Body of pancreas (tissue), 4 donors: ENCODE data around the gene ST6GALNAC3. TPM values are rescaled to one million over a fixed set of nuclear protein-coding genes. Genes with fewer than 3 reads are reported as not detected.

Experiments
- ATAC-seq: fragments of 150-250 bp; one replicate; pipeline ENCODE4 v1.9.1; 2016
- DNase-seq, 4 donors: peaks; one replicate each; pipeline ENCODE4 v3.0.0-alpha.2; 2019
- H3K27ac ChIP-seq, 4 donors: fragments of 200-600 bp; sonication (generic); 1 replicate in 3 of 4; 2 replicates in 1 of 4; pipeline versions ENCODE4 v1.5.1 to v1.6.1; 2016 to 2019; ENCODE audit warnings: mild to moderate bottlenecking in 1 of 4, mixed read lengths in 1 of 4, moderate library complexity in 1 of 4
- H3K27me3 ChIP-seq, 2 donors: fragments of 200-600 bp; sonication (generic); one replicate each; pipeline ENCODE4 v1.6.0; 2016; ENCODE audit warnings: mild to moderate bottlenecking in 1 of 2
- H3K36me3 ChIP-seq, 2 donors: fragments of 200-600 bp; sonication (generic); replicated peaks in 1 of 2; 2 replicates each; pipeline ENCODE4 v1.5.1; 2016; ENCODE audit warnings: low read depth in 2 of 2; ENCODE audit not compliant: insufficient read depth in 1 of 2
- H3K4me1 ChIP-seq: fragments of 200-600 bp; sonication (generic); one replicate; pipeline ENCODE4 v1.6.0; 2016
- H3K4me3 ChIP-seq, 2 donors: fragments of 200-600 bp; sonication (generic); 1 replicate in 1 of 2; 2 replicates in 1 of 2; pipeline ENCODE4 v1.5.1; 2016 to 2019
- H3K9me3 ChIP-seq, 3 donors: fragments of 200-600 bp; sonication (generic); 1 replicate in 2 of 3; 2 replicates in 1 of 3; pipeline ENCODE4 v1.5.1; 2016
- POLR2A ChIP-seq, 3 donors: fragments of 450-650 bp; IDR thresholded peaks; one replicate each; pipeline ENCODE4 v1.6.1; 2016; ENCODE audit warnings: antibody characterized with exemption in 3 of 3, mild to moderate bottlenecking in 2 of 3
- WGBS, 2 donors: methylation state at CpG; one replicate each; pipeline ENCODE4 v1.1.5; 2017; 5-methylcytosine and 5-hydroxymethylcytosine counted together
- intact Hi-C: fragments of 100-400 bp; cut with DNase I; formaldehyde crosslinking; loops from one replicate; pipeline ENCODE4 v1.15.1; 2023
- total RNA-seq, 2 donors: library from RNA; depleted of rRNA; stranded (reverse); fragments of >200 nt; gene quantifications; one replicate each; pipeline ENCODE4 v1.1.0, GENCODE V29; 2016
- TF ChIP-seq, protein P1 (sequence below), 7 experiments: fragments of 450-650 bp in 4 of 7; fragments of 200-600 bp in 3 of 7; sonication (generic) in 3 of 7; IDR thresholded peaks; one replicate each; pipeline ENCODE4 v1.5.1; 2016 to 2019; ENCODE audit warnings: antibody characterized with exemption in 7 of 7

The ST6GALNAC3 gene
- total RNA-seq, 2 donors from 2014 or later = 1.3 to 2.3 TPM

DNA sequence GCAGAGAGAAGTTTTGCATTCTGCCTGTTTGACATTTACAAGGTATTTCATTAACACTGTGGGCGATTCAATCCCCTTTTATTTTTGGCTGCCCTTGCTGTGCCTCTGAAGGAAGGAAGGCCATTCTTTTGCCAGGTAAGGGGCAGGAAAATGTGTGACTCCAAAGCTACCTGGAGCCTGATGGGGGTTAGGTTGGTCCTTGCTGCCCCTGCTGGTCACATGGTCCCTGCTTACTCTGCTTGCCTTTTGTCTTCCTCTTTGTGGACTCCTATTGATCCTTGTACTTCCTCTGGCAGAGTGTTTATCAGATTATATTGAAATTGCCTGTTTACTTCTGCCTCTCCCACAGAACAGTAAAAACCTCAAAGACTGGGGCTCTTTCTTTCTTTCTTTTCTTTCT lies 65.7 kb downstream of the ST6GALNAC3 start:
- no peaks in the 10 kb centered on the region for H3K9me3 ChIP-seq
- no peak for TF ChIP-seq POLR2A (IDR thresholded peaks at IDR 0.05)
- TF ChIP-seq, protein P1, sequence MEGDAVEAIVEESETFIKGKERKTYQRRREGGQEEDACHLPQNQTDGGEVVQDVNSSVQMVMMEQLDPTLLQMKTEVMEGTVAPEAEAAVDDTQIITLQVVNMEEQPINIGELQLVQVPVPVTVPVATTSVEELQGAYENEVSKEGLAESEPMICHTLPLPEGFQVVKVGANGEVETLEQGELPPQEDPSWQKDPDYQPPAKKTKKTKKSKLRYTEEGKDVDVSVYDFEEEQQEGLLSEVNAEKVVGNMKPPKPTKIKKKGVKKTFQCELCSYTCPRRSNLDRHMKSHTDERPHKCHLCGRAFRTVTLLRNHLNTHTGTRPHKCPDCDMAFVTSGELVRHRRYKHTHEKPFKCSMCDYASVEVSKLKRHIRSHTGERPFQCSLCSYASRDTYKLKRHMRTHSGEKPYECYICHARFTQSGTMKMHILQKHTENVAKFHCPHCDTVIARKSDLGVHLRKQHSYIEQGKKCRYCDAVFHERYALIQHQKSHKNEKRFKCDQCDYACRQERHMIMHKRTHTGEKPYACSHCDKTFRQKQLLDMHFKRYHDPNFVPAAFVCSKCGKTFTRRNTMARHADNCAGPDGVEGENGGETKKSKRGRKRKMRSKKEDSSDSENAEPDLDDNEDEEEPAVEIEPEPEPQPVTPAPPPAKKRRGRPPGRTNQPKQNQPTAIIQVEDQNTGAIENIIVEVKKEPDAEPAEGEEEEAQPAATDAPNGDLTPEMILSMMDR (IDR thresholded peaks at IDR 0.05) = no peak
- DNase-seq (no peak), ATAC-seq (no peak)
- no peaks in the 10 kb centered on the region for H3K4me1 ChIP-seq
- no peaks in the 10 kb centered on the region for H3K36me3 ChIP-seq
- H3K4me3 ChIP-seq = no peak overlapping the region
- 41 to 53% methylated on average over 1 of the region's 1 CpG for WGBS, 2 donors
- H3K27me3 ChIP-seq = no peaks in the 10 kb centered on the region
- no peak overlapping the region for H3K27ac ChIP-seq
- intact Hi-C loops = no loop called here

DNA sequence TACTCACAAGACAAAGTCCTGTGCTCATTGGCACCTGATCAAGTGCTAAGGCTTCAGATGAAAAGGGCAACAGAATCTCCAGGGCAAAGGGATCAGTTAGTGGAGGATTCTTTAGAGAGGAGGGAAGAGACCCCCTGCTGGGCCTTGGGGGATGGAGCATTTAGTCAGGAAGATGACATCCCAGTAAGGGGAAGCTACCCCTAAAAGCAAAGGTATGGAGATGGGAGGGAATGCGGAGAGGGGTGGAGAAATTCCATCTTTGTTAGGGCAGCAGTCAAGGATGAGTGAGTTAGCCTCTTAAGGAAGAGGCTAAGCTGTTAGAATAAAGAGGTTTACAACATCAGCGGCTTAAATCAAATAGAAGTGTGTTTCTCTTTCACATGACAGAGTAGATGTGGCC lies 67.4 kb downstream of the ST6GALNAC3 start:
- intact Hi-C loops = no loop called here
- DNase-seq = no peak
- TF ChIP-seq, protein P1 (IDR thresholded peaks at IDR 0.05) = no peak
- TF ChIP-seq POLR2A (IDR thresholded peaks at IDR 0.05) = no peak
- Histone ChIP-seq H3K27ac (no peak overlapping the region), H3K36me3 (no peaks in the 10 kb centered on the region), H3K4me3 (no peak overlapping the region), H3K9me3 (no peaks in the 10 kb centered on the region), H3K4me1 (no peaks in the 10 kb centered on the region), H3K27me3 (no peaks in the 10 kb centered on the region)
- ATAC-seq = no peak
- 84 to 93% methylated on average over 2 of the region's 2 CpGs for whole genome bisulfite sequencing, 2 donors

DNA sequence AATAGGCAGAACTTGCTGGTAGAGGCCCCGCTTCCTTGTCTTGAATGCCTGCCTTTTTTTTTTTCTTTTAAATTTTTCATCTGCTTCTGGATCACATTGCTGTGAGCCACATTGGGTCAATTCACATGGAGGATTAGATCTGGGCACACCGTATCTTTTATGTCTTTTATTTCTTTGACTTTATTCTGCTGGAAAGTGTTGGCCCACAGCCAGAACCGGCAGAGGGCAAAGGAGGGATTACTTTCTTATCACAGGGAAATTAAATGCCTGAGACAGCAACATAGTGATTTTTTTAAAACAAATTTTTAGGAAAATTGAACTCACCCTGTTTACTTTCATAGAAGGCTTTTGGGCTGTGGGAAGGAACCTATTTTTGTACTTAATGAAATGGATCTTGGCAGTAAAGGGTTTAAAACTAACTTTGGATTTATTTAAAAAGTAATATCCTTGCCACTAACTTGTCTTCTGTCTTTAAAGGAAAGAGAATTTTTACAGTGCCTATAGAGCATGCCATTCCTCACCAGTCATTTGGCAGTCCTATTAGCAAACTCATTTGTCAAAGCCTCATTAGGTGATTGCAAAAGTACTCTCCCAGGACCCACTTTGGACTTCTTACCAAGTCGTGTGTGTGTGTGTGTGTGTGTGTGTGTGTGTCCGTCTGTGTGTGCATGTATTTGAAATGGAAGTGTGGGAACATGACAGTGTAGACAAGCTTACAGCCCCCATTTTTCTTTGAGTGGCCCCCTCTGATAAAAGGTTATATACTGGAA lies 68.4 kb downstream of the ST6GALNAC3 start:
- no peaks in the 10 kb centered on the region for H3K4me1 ChIP-seq
- WGBS, 2 donors = 25 to 36% methylated on average over 5 of the region's 5 CpGs
- H3K27me3 ChIP-seq = no peaks in the 10 kb centered on the region
- no peak overlapping the region for H3K4me3 ChIP-seq
- intact Hi-C loops = no loop called here
- ATAC-seq (no peak), DNase-seq (peak in 1 of 4 donors; percentile 23)
- no peaks in the 10 kb centered on the region for H3K9me3 ChIP-seq
- no peaks in the 10 kb centered on the region for H3K36me3 ChIP-seq
- TF ChIP-seq, protein P1 (IDR thresholded peaks at IDR 0.05) = no peak
- no peak for TF ChIP-seq POLR2A (IDR thresholded peaks at IDR 0.05)
- H3K27ac ChIP-seq = no peak overlapping the region

DNA sequence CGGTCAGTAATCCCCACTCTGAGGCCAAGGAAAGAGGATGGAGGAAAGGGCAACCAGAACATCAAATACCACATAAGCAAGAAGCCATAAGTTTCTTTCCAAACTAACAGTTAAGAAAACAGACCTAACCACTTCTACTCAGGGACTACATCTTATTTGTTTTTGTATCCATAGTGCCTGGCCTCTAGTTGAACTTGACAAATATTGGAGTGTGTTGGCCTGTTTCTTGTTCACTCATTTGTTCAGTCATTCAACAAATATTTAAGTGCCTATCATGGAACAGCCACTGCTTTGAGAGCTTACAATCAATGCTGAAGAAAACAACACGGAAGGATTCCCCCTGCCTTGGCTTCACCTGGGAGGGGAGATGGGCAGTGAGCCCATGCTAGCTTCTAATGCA lies 69.7 kb downstream of the ST6GALNAC3 start:
- intact Hi-C loops = no loop called here
- no peak for TF ChIP-seq POLR2A (IDR thresholded peaks at IDR 0.05)
- TF ChIP-seq, protein P1 (IDR thresholded peaks at IDR 0.05) = no peak
- WGBS, 2 donors = 87 to 90% methylated on average over 2 of the region's 2 CpGs
- Histone ChIP-seq H3K4me3 (no peak overlapping the region), H3K27me3 (no peaks in the 10 kb centered on the region), H3K36me3 (no peaks in the 10 kb centered on the region), H3K27ac (no peak overlapping the region), H3K9me3 (no peaks in the 10 kb centered on the region), H3K4me1 (no peaks in the 10 kb centered on the region)
- DNase-seq (no peak), ATAC-seq (no peak)

DNA sequence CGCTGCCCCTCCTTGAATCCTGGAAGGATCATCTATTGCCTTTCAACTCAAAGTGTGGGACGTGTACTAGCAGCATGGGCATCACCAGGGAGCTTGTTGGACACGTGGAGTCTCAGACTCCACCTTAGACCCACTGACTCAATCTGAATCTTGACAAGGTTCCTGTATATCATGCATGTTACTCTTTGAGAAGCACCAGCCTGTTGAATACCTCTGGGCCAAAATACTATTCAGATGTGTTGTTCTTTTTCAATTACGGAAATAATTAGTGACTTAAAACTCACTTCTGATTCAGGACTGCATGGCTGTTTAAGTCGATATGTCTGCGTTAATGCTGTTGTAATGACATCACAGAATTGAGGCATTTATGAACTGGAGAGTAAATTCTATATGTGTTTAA lies 70.8 kb downstream of the ST6GALNAC3 start:
- intact Hi-C loops = no loop called here
- H3K4me1 ChIP-seq = no peaks in the 10 kb centered on the region
- TF ChIP-seq, protein P1 (IDR thresholded peaks at IDR 0.05) = no peak
- TF ChIP-seq POLR2A (IDR thresholded peaks at IDR 0.05) = no peak
- DNase-seq (no peak), ATAC-seq (no peak)
- no peak overlapping the region for H3K4me3 ChIP-seq
- H3K9me3 ChIP-seq = no peaks in the 10 kb centered on the region
- H3K27ac ChIP-seq = no peak overlapping the region
- H3K27me3 ChIP-seq = no peaks in the 10 kb centered on the region
- no peaks in the 10 kb centered on the region for H3K36me3 ChIP-seq
- WGBS, 2 donors = 69 to 87% methylated on average over 6 of the region's 6 CpGs
